Naive thymus-derived CD4-positive, alpha-beta T cell (primary cell): ENCODE measurements around the gene GRXCR1. TPM values are rescaled to one million over a fixed set of nuclear protein-coding genes. Genes with fewer than 3 reads are reported as not detected.

Source experiments
- ATAC-seq: fragments of 150-1000 bp; cut with Tn5 transposase; 2 replicates; pipeline ENCODE4 v1.10.0; 2021; ENCODE audit warnings: mild to moderate bottlenecking, moderate library complexity
- CTCF ChIA-PET: fragments of 350-600 bp; sonication (Branson Sonifier 250); formaldehyde crosslinking; loops from one replicate; lab custom pipeline; 2021; ENCODE audit warnings: antibody characterized with exemption; lab: Charles Lee
- POLR2A ChIA-PET: fragments of 350-600 bp; sonication (Branson Sonifier 250); formaldehyde crosslinking; loops from one replicate; lab custom pipeline; 2021; ENCODE audit warnings: antibody characterized with exemption, inconsistent platforms; lab: Charles Lee
- DNase-seq, 9 donors: peaks; one replicate each; pipeline versions ENCODE4 v3.0.0 to v3.0.0-alpha.2; 2020 to 2022; ENCODE audit warnings: mixed read lengths in 1 of 9
- H3K27ac ChIP-seq: one replicate; pipeline ENCODE4 v1.7.0; 2013; ENCODE audit warnings: mild to moderate bottlenecking, low read depth, low read length, moderate library complexity
- H3K27me3 ChIP-seq, 2 donors: one replicate each; pipeline ENCODE4 v1.7.0; 2013; ENCODE audit warnings: low read length in 2 of 2, mild to moderate bottlenecking in 2 of 2, moderate library complexity in 2 of 2; ENCODE audit not compliant: control insufficient read depth in 2 of 2, insufficient read depth in 2 of 2
- H3K36me3 ChIP-seq, 3 experiments: 1 replicate in 2 of 3; 2 replicates in 1 of 3; pipeline ENCODE4 v1.7.0; 2013; ENCODE audit warnings: low read length in 3 of 3, mild to moderate bottlenecking in 3 of 3, moderate library complexity in 1 of 3; ENCODE audit not compliant: insufficient read depth in 3 of 3, control insufficient read depth in 2 of 3
- H3K4me1 ChIP-seq, 2 donors: one replicate each; pipeline ENCODE4 v1.7.0; 2013; ENCODE audit warnings: low read length in 2 of 2, mild to moderate bottlenecking in 2 of 2, moderate library complexity in 1 of 2; ENCODE audit not compliant: control insufficient read depth in 2 of 2, insufficient read depth in 2 of 2
- H3K4me3 ChIP-seq: 2 replicates; pipeline ENCODE4 v1.7.0; 2013; ENCODE audit warnings: mild to moderate bottlenecking, low read length
- H3K9me3 ChIP-seq, 3 experiments: 1 replicate in 2 of 3; 2 replicates in 1 of 3; pipeline ENCODE4 v1.7.0; 2013; ENCODE audit warnings: low read length in 3 of 3; ENCODE audit not compliant: control insufficient read depth in 2 of 3
- H3K27ac Mint-ChIP-seq, 9 donors: one replicate each; pipeline ENCODE4 v1.8.0; 2020 to 2022; ENCODE audit warnings: mixed read lengths in 9 of 9, mild to moderate bottlenecking in 8 of 9, moderate library complexity in 5 of 9, inconsistent platforms in 2 of 9
- H3K27me3 Mint-ChIP-seq, 5 donors: one replicate each; pipeline ENCODE4 v1.8.0; 2021 to 2022; ENCODE audit warnings: mixed read lengths in 5 of 5, mild to moderate bottlenecking in 1 of 5
- H3K36me3 Mint-ChIP-seq, 5 donors: one replicate each; pipeline ENCODE4 v1.8.0; 2020 to 2022; ENCODE audit warnings: mixed read lengths in 5 of 5, mild to moderate bottlenecking in 3 of 5, inconsistent platforms in 1 of 5
- H3K4me1 Mint-ChIP-seq, 7 donors: one replicate each; pipeline ENCODE4 v1.8.0; 2020 to 2022; ENCODE audit warnings: mixed read lengths in 7 of 7, mild to moderate bottlenecking in 3 of 7, inconsistent platforms in 1 of 7
- H3K4me3 Mint-ChIP-seq, 10 donors: one replicate each; pipeline ENCODE4 v1.8.0; 2020 to 2022; ENCODE audit warnings: mild to moderate bottlenecking in 10 of 10, mixed read lengths in 10 of 10, moderate library complexity in 6 of 10, inconsistent platforms in 2 of 10
- H3K9me3 Mint-ChIP-seq, 11 donors: one replicate each; pipeline ENCODE4 v1.8.0; 2020 to 2022; ENCODE audit warnings: mixed read lengths in 11 of 11, mild to moderate bottlenecking in 4 of 11, inconsistent platforms in 1 of 11, moderate library complexity in 1 of 11
- intact Hi-C, 2 donors: fragments of 100-400 bp; cut with micrococcal nuclease; formaldehyde crosslinking; loops; one replicate each; pipeline ENCODE4 v1.15.1; 2023
- polyA plus RNA-seq, 2 donors: library from polyadenylated mRNA; unstranded; fragments of 300-500 nt; fragmentation: Illumina TruSeq; gene quantifications; one replicate each; pipeline ENCODE4 v1.2.3, GENCODE V29; 2021
- total RNA-seq, 6 experiments: library from RNA in 5 of 6; stranded (reverse) in 5 of 6; gene quantifications; 1 replicate in 5 of 6; 2 replicates in 1 of 6; pipeline ENCODE4 v1.2.3 and lab custom pipeline; 2021 to 2026

The GRXCR1 gene
- not detected for total RNA-seq
- polyA plus RNA-seq = not detected
- total RNA-seq (lab: John Stamatoyannopoulos, UW) = not detected

GRCh38 chr4:42892413-42892812 lies at the start of gene GRXCR1:
GRXCR1 (plus strand) TSS chr4:42892713; CDS start chr4:42893267, 554 bp downstream.
- no peak within 1 kb of the TSS for H3K4me3 Mint-ChIP-seq
- H3K36me3 ChIP-seq = no peaks in the 10 kb centered on the region
- ChIA-PET CTCF (no interaction called here), POLR2A (no interaction called here)
- intact Hi-C loops = no loop called here
- no peak within 1 kb of the TSS for H3K4me3 ChIP-seq
- peaks cover 0 to 48% (median 33%) of the 10 kb centered on the region in 5 donors for H3K27me3 Mint-ChIP-seq
- no peaks in the 10 kb centered on the region for H3K4me1 ChIP-seq
- H3K4me1 Mint-ChIP-seq = no peaks in the 10 kb centered on the region
- no peak within 1 kb of the TSS for H3K27ac ChIP-seq
- H3K27me3 ChIP-seq = peaks cover 0 to 3% of the 10 kb centered on the region in 2 donors
- peaks cover 0 to 17% (median 3%) of the 10 kb centered on the region in 11 donors for H3K9me3 Mint-ChIP-seq
- ATAC-seq (no peak), DNase-seq (no peak)
- no peaks in the 10 kb centered on the region for H3K36me3 Mint-ChIP-seq
- no peak within 1 kb of the TSS for H3K27ac Mint-ChIP-seq
- H3K9me3 ChIP-seq = no peaks in the 10 kb centered on the region

- POLR2A ChIA-PET = no interaction called here
Observed at GRCh38 chr4:42843694-42844093, 48.8 kb upstream of the GRXCR1 start.

GRCh38 chr4:42844422-42845070 lies 48.0 kb upstream of the GRXCR1 start:
- Mint-ChIP-seq H3K27ac (no peak overlapping the region), H3K36me3 (no peaks in the 10 kb centered on the region), H3K4me3 (no peak overlapping the region), H3K27me3 (peaks cover 0 to 6% (median 4%) of the 10 kb centered on the region in 5 donors), H3K4me1 (no peaks in the 10 kb centered on the region), H3K9me3 (peaks cover 0 to 7% (median 3%) of the 10 kb centered on the region in 11 donors)
- ChIA-PET POLR2A (no interaction called here), CTCF (interaction anchor here (0.8 to 1.5 kb wide), 3 partner anchors 276 to 1947 kb away, joined by 3 to 6 read pairs (median 3); no protein-coding TSS in a partner anchor)
- H3K4me1 ChIP-seq = no peaks in the 10 kb centered on the region
- H3K4me3 ChIP-seq = no peak overlapping the region
- intact Hi-C loops = no loop called here
- H3K27ac ChIP-seq = no peak overlapping the region
- DNase-seq (no peak), ATAC-seq (no peak)
- H3K36me3 ChIP-seq = no peaks in the 10 kb centered on the region
- no peaks in the 10 kb centered on the region for H3K27me3 ChIP-seq
- H3K9me3 ChIP-seq = no peaks in the 10 kb centered on the region

More at GRCh38 chr4:42843694-42844093, 48.8 kb upstream of the GRXCR1 start:
- Histone ChIP-seq H3K27ac (no peak overlapping the region), H3K9me3 (no peaks in the 10 kb centered on the region), H3K36me3 (no peaks in the 10 kb centered on the region), H3K4me1 (no peaks in the 10 kb centered on the region), H3K27me3 (no peaks in the 10 kb centered on the region), H3K4me3 (no peak overlapping the region)
- ATAC-seq (no peak), DNase-seq (no peak)
- Mint-ChIP-seq H3K9me3 (peaks cover 0 to 2% (median 0%) of the 10 kb centered on the region in 11 donors), H3K4me3 (no peak overlapping the region), H3K27ac (no peak overlapping the region), H3K4me1 (no peaks in the 10 kb centered on the region), H3K36me3 (no peaks in the 10 kb centered on the region), H3K27me3 (peaks cover 0 to 6% (median 4%) of the 10 kb centered on the region in 5 donors)
- CTCF ChIA-PET = interaction anchor here (1.2 to 1.5 kb wide), 2 partner anchors 275 to 277 kb away, joined by 3 to 6 read pairs; no protein-coding TSS in a partner anchor
- intact Hi-C loops = no loop called here

- intact Hi-C loops = no loop called here
- Mint-ChIP-seq H3K4me3 (no peak overlapping the region), H3K4me1 (no peaks in the 10 kb centered on the region), H3K27me3 (peaks cover 3 to 10% (median 6%) of the 10 kb centered on the region in 5 donors), H3K9me3 (peaks cover 0 to 17% (median 12%) of the 10 kb centered on the region in 11 donors), H3K36me3 (peaks cover 0 to 4% (median 0%) of the 10 kb centered on the region in 5 donors), H3K27ac (no peak overlapping the region)
- Histone ChIP-seq H3K4me1 (no peaks in the 10 kb centered on the region), H3K4me3 (no peak overlapping the region), H3K27me3 (no peaks in the 10 kb centered on the region), H3K9me3 (no peaks in the 10 kb centered on the region), H3K36me3 (no peaks in the 10 kb centered on the region), H3K27ac (no peak overlapping the region)
- ChIA-PET POLR2A (no interaction called here), CTCF (interaction anchor here (1.1 kb wide), 1 partner anchor 19 kb away, joined by 3 read pairs; no protein-coding TSS in a partner anchor)
- ATAC-seq (no peak), DNase-seq (no peak)
Observed at GRCh38 chr4:42845586-42845985, 46.9 kb upstream of the GRXCR1 start.

GRCh38 chr4:42855779-42856178 lies 36.7 kb upstream of the GRXCR1 start:
- Histone ChIP-seq H3K4me3 (no peak overlapping the region), H3K9me3 (no peaks in the 10 kb centered on the region), H3K27me3 (peaks cover 0 to 4% of the 10 kb centered on the region in 2 donors), H3K27ac (no peak overlapping the region), H3K36me3 (no peaks in the 10 kb centered on the region), H3K4me1 (no peaks in the 10 kb centered on the region)
- peaks cover 0 to 10% (median 3%) of the 10 kb centered on the region in 11 donors for H3K9me3 Mint-ChIP-seq
- H3K4me3 Mint-ChIP-seq = no peak overlapping the region
- H3K36me3 Mint-ChIP-seq = no peaks in the 10 kb centered on the region
- no peak overlapping the region for H3K27ac Mint-ChIP-seq
- ATAC-seq (no peak), DNase-seq (no peak)
- intact Hi-C loops = no loop called here
- ChIA-PET CTCF (interaction anchor here (0.5 to 1.5 kb wide), 3 partner anchors 9 to 52 kb away, joined by 3 to 6 read pairs (median 3); no protein-coding TSS in a partner anchor), POLR2A (no interaction called here)
- peaks cover 2 to 40% (median 32%) of the 10 kb centered on the region in 5 donors for H3K27me3 Mint-ChIP-seq
- H3K4me1 Mint-ChIP-seq = no peaks in the 10 kb centered on the region

GRCh38 chr4:42865572-42866189 lies 26.8 kb upstream of the GRXCR1 start:
- no peaks in the 10 kb centered on the region for H3K36me3 Mint-ChIP-seq
- H3K4me1 ChIP-seq = no peaks in the 10 kb centered on the region
- H3K4me1 Mint-ChIP-seq = no peaks in the 10 kb centered on the region
- peaks cover 19 to 37% (median 28%) of the 10 kb centered on the region in 5 donors for H3K27me3 Mint-ChIP-seq
- no peaks in the 10 kb centered on the region for H3K27me3 ChIP-seq
- H3K9me3 ChIP-seq = no peaks in the 10 kb centered on the region
- POLR2A ChIA-PET = no interaction called here
- H3K9me3 Mint-ChIP-seq = no peaks in the 10 kb centered on the region
- no peak overlapping the region for H3K4me3 ChIP-seq
- intact Hi-C loops = loop anchor here (1.0 to 2.0 kb wide), 4 partner anchors 115 to 583 kb away; no protein-coding TSS in a partner anchor
- H3K36me3 ChIP-seq = no peaks in the 10 kb centered on the region
- CTCF ChIA-PET = interaction anchor here (0.6 to 3.7 kb wide), 5 partner anchors 10 to 1803 kb away, joined by 3 to 18 read pairs (median 3); no protein-coding TSS in a partner anchor
- H3K4me3 Mint-ChIP-seq = no peak overlapping the region
- no peak overlapping the region for H3K27ac ChIP-seq
- DNase-seq (peak in 8 of 9 donors; percentile 14 to 58 (median 46)), ATAC-seq (peak; percentile 51)
- no peak overlapping the region for H3K27ac Mint-ChIP-seq
